Measurements from ENCODE around the gene SBSN.

The SBSN gene

DNA sequence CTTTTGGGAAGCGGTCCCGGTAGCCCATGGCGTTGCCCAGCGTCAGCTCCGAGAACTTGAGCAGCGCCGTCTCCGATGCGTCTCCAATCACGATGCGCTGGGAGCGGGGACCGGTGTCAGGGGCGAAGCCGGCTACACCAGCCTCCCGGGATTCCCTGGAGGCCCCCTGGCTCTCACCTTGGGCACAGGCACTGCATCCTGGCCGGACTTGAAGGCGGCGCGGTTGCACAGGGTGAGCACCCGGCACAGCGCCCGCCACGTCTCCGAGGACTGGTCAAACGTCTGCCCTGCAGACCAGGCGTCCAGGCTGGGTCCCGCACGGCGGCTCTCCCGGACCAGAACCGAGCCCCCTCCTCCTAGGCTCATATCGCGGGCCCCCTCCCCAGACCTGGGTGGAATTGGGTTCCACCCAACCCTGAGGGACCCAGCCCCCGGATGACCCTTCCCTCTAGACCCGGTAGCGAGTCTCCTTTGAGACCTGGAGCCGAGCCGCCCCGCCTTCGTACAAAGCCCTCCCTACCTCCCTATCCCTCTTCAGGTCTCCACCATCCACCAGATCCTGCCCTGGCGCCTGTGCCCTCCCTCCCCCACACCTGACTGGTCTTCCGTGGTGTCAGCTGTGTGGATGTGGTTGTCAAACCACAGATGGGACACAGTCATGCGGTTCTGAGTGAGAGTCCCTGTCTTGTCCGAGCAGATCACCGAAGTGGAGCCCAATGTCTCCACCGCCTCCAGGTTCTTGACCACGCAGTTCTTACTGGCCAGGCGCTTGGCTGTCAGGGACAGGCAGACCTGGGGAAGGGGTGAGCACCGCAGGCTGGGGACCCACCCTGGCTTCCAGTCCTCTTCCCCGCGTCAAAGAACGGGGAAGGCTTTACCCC lies 30.5 kb upstream of the SBSN start:
- no peak for TF ChIP-seq GATA3 (IDR thresholded peaks at IDR 0.05; ENCODE audit: low read depth, low read length)
- no peak for TF ChIP-seq GATA2 (IDR thresholded peaks at IDR 0.05; ENCODE audit: low read depth, low read length)

DNA sequence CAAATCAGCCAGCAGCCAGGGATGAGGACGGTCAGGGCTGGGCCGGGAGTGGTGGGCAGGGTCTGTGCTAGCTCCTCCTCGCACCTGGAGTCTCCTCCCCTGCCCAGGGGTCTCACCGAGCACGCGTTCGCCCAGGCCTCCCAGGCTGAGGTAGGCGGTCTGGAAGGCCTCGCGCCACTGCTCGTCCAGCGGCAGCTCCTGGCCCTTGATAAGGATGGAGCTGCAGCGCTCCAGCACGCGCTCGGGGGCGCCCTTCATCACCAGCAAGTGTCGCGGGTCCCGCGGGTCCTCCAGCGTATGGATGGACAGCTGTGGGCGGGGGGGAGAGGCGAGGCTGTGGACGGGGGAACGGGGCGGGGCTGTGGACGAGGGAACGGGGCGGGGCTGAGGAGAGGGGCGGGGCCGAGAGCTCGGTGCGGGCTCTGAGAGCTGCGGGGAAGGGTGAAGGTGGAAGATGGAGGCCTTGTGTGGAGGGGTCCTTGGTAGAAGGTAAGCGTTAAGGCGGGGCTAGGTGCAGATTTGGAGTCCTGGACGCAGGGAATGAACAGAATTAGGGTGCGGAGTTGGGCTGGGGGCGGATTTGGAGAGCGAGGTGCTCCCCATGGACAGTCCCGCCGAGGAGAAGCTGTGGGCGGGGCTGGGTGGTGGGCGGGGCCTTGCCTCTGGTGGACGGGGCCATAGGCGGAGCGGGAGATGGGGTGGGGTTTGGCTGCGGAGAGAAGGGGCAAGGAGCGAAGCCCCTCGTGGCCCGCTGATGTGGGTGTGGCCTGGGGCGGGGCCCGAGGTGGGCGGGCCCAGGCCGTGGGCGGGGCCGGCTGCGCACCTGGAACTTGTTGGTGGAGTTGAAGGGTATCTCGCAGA lies 29.7 kb upstream of the SBSN start:
- no peak for TF ChIP-seq GATA2 (IDR thresholded peaks at IDR 0.05; ENCODE audit: low read depth, low read length)
- TF ChIP-seq GATA3 (IDR thresholded peaks at IDR 0.05; ENCODE audit: low read depth, low read length): no peak

DNA sequence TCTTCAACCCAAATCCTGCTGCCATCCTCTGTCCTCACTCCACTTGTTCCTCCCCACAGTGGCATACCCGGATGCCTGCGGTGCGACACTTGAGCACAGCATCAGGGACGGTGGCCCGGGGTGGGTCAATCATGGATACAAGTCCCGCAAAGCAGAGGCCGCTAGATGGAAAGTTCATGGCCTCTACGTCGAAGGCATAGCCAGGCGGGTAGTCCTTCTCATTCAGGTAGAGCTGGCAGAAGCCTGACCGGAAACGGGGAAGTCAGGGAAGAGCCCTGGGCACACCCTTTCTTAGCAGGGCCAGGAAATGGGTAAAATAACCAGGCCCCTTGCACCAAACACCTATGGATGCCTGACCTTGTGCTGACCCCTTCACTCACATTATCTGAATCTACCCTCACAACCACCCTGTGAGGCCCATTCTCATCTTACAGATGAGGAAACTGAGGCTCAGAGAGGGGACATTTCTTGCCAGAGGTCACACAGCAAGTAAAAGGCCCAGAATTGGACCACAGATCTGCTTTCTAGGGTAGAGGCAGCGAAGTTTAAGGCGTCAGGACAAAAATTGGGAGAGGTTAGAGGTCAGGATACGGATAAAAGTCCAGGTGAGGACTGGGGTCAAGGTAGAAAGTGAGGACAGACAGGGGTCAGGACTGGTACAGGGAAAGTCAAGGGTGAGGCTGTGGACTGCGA lies 28.9 kb upstream of the SBSN start:
- no peak for TF ChIP-seq GATA2 (IDR thresholded peaks at IDR 0.05; ENCODE audit: low read depth, low read length)
- TF ChIP-seq GATA3 (IDR thresholded peaks at IDR 0.05; ENCODE audit: low read depth, low read length): no peak

DNA sequence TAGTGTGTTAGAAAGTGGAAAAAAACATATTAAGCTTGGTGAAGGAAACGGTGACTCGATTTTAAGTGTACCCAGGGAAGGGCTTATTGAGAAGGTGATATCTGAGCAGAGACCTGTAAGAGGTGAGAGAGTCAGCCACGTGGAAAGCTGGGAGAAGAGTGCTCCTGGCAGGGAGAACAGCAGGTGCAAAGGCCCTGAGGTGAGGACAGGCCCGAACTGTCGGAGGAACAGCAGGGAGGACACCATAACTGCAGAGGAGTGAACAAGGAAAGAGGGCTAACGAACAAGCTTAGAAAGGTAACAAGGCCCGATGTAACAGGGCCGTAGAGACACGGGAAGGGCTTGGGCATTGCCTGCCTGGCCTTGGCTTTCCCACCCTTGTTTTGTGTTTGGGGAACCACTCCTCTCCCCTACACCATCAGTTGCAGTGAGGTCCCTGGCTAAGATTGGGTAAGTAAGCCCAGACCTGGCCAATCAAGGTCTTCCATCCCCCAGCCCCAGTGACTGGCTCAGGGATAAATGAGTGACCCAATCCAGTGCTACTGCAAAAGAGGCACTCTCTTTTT lies 28.0 kb upstream of the SBSN start:
- TF ChIP-seq GATA3 (IDR thresholded peaks at IDR 0.05; ENCODE audit: low read depth, low read length) (no peak), GATA2 (IDR thresholded peaks at IDR 0.05; ENCODE audit: low read depth, low read length) (no peak)

DNA sequence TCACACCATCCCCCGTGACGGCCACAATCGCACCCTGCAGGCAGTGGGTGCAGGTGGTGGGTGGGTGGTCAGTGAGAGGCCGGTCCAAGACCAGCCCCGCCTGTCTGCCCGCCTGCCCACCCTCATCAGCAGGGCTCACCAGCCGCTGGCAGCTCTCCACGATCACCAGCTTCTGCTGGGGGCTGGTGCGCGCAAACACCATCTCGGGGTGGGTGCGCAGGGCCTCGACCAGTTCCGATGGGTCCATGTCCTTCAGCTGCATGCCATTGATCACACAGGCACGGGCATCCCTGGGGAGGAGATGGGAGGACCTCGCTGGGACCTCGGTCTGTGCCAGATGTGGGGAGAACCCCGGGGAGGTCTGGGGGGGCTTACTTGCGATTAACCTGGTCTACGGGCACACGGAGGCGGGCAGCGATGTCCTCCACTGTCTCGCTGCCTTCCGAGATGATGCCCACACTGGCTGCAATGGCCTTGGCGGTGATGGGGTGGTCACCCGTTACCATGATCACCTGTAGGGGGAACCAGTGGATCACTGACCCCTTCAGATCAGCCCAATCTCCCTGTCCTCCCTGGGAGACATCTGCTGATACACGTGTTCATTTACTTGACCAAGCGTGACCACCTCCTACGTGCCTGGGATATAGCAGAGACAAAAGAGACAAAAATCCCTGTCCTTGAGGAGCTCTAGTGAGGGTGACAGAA lies 27.3 kb upstream of the SBSN start:
- TF ChIP-seq GATA3 (IDR thresholded peaks at IDR 0.05; ENCODE audit: low read depth, low read length) (no peak), GATA2 (IDR thresholded peaks at IDR 0.05; ENCODE audit: low read depth, low read length) (no peak)

DNA sequence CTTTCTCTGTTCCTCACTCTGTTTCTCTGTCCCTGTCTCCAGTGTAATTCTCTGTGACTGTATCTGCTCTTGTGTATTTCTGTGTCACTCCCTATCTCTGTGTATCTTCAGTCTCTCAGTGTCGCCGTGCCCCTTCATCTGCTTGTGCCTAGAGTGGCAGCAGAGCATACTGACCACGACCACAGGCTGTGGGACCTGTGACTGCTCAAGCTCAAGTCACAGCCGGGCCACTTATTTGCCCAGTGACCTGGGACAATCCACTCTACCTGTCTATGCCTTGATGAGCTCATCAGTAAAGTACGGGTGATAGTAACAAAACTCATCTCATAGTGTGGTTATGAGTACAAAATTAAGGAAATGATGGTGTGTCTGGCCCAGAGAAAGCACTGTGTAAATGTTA lies 26.0 kb upstream of the SBSN start:
- TF ChIP-seq GATA2 (IDR thresholded peaks at IDR 0.05; ENCODE audit: low read depth, low read length) (no peak), GATA3 (IDR thresholded peaks at IDR 0.05; ENCODE audit: low read depth, low read length) (no peak)

DNA sequence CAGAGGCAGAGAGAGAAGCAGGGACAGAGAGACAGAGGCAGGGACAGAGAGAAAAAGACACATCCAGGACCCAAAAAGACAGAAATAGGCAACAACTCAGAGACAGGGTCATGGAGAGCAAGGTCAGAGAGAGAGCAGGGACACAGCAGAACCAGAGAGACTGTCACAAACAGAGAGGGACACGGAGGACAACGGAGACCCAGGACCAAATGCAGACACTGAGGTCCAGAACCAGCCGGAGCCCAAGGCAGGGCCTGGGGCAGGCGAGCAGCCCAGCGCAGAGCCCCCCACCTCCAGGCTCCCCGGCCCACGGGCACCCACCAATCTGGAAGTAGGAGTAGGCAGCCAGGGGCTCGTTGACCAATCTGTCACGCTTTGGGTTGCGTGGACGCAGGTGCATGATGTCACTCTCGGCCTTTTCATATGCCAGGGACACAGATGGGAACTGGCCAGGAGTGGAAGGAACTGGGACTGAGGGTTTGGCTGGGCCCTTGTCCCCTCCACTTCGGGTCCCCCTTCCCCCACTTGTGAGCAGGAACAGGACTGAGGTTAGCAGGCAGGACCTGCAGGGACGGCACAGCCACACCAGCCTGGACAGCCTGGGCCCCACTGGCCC lies 25.4 kb upstream of the SBSN start:
- no peak for TF ChIP-seq GATA2 (IDR thresholded peaks at IDR 0.05; ENCODE audit: low read depth, low read length)
- TF ChIP-seq GATA3 (IDR thresholded peaks at IDR 0.05; ENCODE audit: low read depth, low read length): no peak

DNA sequence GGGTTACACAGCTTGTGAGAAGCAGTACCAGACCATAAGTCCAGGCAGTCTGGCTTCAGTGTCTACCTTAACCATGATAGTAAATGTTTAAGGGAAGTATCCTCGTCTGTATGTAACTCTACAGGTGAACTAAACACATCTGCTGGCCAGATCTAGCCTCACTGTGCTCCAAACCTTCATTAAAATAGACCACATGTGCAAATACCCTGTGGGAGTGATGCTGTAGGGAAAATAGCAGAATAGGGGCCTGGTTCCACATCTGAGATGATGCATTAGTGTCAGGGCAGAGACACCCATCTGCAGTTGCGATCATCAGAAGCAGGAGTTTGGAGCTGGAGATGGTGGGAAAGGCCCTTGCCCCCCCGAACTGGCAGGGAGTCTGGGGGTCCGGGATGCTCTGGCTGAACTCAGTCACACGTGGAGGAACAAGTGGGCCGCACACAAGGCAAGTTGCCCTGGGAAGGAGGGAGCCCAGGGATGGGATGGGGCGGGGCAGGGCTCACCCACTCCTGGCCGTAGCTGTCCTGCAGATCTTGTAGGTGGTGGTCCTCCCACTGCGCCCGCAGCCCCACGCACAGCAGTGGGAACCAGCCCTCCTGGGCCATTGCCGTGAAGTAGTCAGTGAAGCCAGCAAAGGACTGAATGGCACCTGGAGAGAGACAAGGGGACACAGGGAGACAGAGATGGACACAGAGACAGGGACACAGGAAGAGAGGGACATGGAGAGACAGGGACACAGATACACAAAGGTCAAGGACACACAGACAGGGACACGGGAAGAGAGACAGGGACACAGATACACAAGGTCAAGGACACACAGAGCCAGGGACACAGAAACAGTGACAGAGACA lies 24.6 kb upstream of the SBSN start:
- no peak for TF ChIP-seq GATA3 (IDR thresholded peaks at IDR 0.05; ENCODE audit: low read depth, low read length)
- no peak for TF ChIP-seq GATA2 (IDR thresholded peaks at IDR 0.05; ENCODE audit: low read depth, low read length)

DNA sequence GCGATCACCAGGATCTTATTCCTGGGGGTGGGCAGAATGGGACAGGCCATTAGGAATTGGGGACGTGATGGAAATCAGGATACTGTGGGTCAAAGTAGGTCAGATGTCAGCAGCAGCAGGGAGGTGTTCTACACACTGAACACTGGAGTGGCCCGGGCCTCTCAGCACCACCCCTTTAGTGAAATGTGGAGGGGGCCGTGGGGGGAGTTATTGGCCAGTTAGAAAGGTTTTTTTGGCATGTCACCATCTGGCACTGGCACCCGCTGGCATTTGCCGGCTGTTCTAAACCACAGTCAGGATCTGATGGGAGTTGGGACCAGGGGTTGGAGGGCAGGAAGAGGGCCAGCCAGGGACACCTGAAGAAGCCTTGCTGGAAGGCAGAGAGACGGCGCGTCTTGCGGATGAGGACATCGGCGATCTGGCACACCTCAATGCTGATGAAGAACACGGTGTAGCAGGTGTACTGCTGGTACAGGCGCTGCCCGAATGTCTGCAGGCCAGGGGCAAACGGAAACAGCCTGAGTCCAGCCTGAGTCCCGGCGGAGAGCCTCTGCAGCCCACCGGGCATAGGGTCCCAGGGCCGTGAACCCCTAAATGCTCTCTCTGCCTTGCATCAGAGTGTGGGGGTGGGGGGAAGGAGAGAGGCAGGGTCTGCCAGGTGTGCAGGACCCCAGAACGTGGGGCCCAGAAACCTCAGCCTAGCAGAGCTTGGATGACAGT lies 23.1 kb upstream of the SBSN start:
- TF ChIP-seq GATA2 (IDR thresholded peaks at IDR 0.05; ENCODE audit: low read depth, low read length) (no peak), GATA3 (IDR thresholded peaks at IDR 0.05; ENCODE audit: low read depth, low read length) (no peak)

DNA sequence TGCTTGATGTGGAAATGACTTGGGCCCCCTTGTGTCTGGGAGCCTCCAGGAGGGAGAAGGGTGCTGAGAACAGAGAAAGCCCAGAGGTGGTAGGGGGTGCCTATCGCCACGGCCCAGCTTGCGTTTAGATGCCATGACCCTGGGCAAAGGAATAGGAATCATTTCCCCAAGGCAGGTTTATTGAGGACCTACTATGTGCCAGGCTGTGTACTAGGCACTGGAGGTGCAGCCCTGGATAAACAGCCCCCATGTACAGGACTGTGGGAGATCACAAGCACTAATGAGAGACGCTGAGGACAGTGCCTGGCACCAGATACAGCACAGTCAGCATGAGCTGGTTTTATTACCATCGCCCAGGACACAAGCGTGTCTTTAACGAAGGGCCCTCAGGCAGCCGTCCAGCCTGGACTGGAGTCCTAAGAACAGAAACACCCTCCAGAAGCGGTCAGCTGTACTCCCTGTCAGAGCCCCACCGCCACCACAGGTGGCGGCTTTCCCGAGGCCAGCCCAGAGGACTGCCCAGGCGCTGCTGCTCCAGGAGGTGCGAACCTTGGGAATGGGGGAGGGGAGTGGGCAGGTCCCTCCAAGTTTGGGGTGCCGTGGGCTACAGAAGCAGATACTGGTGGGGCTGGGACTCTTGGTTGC lies 21.9 kb upstream of the SBSN start:
- TF ChIP-seq GATA3 (IDR thresholded peaks at IDR 0.05; ENCODE audit: low read depth, low read length) (no peak), GATA2 (IDR thresholded peaks at IDR 0.05; ENCODE audit: low read depth, low read length) (no peak)

DNA sequence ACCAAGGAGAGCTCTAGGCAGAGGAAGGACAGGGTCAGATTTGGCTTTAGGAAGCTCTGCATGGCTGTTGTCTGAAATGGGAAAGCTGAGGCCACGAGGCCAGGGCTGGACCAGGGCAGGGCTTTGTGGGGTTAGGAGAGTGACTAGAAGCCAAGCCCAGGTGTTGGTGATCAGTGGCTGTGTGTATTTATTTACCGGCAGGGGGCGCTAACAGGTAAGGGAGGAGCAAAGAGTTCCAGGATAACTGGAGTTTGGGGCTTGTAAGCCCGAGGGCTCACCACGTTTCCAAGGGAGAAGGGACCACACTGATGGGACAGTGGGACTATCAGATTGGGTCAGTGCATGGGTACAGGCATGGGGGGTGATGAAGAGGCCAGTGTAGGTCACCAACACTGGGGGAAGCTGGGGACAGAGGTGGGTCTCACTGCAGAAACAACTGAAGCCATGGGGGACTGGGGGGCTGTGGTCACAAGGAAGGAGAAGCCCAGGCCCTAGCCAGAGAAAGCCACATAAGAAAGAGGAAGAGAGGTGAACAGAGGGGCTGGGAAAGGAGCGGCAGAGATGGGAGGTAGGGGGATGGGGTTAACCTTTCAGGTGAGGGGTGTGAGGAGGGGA lies 21.2 kb upstream of the SBSN start:
- TF ChIP-seq GATA2 (IDR thresholded peaks at IDR 0.05; ENCODE audit: low read depth, low read length): no peak
- no peak for TF ChIP-seq GATA3 (IDR thresholded peaks at IDR 0.05; ENCODE audit: low read depth, low read length)
